ENCODE measurements around the gene GSG1L. TPM values are rescaled to one million over a fixed set of nuclear protein-coding genes. Genes with fewer than 3 reads are reported as not detected.

The GSG1L gene
- polyA plus RNA-seq, 4 donors = 0.09 to 0.22 TPM; not detected in 2

- Histone ChIP-seq H3K4me3 (ENCODE audit: low read depth in 1 of 3, low read length in 3 of 3) (no peak overlapping the region), H3K4me1 (ENCODE audit: control insufficient read depth in 3 of 3, insufficient read depth in 2 of 3, low read depth in 1 of 3, low read length in 2 of 3) (no peaks in the 10 kb centered on the region), H3K27ac (ENCODE audit: low read depth in 1 of 3, low read length in 2 of 3) (no peak overlapping the region), H3K36me3 (ENCODE audit: control insufficient read depth in 3 of 3, insufficient read depth in 2 of 3, low read depth in 1 of 3, low read length in 3 of 3) (no peaks in the 10 kb centered on the region), H3K9me3 (ENCODE audit: control insufficient read depth in 2 of 2, insufficient read depth in 1 of 2, low read depth in 1 of 2, low read length in 1 of 2) (peaks cover 0 to under 1% of the 10 kb centered on the region in 2 donors), H3K27me3 (ENCODE audit: control insufficient read depth in 3 of 3, insufficient read depth in 3 of 3, low read length in 3 of 3) (peaks cover 0 to 3% (median 0%) of the 10 kb centered on the region in 3 donors)
- DNase-seq = no peak
- no peak for FAIRE-seq
- WGBS, 3 donors = 77 to 84% (median 80%) methylated on average over 9 of the region's 9 CpGs
Observed at GRCh38 chr16:27824786-27825185, 238.7 kb downstream of the GSG1L start.

DNA sequence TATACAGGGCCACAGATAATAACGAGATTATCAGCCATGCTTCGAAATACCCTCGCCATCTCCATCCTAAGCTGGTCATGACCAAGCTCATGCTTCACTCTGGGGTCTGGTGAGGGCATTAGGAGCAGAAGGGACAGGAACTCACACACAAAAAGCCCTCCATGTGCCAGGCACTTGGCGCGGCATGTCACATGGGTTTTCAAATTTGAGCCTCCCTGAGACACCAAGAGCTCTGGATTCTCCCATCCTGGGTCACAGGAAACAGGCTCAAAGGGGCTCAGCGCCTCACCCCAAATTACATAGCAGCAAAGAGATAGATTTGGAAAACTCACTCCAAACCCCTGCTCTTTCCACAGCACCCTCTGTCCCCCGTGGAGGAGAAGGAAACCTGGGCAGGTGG lies 239.5 kb downstream of the GSG1L start:
- H3K27ac ChIP-seq (ENCODE audit: low read depth in 1 of 3, low read length in 2 of 3) = no peak overlapping the region
- 72 to 85% (median 80%) methylated on average over 7 of the region's 7 CpGs for WGBS, 3 donors
- no peak overlapping the region for H3K4me3 ChIP-seq (ENCODE audit: low read depth in 1 of 3, low read length in 3 of 3)
- no peaks in the 10 kb centered on the region for H3K9me3 ChIP-seq (ENCODE audit: control insufficient read depth in 2 of 2, insufficient read depth in 1 of 2, low read depth in 1 of 2, low read length in 1 of 2)
- H3K27me3 ChIP-seq (ENCODE audit: control insufficient read depth in 3 of 3, insufficient read depth in 3 of 3, low read length in 3 of 3) = peaks cover 0 to 3% (median 0%) of the 10 kb centered on the region in 3 donors
- DNase-seq = no peak
- no peaks in the 10 kb centered on the region for H3K36me3 ChIP-seq (ENCODE audit: control insufficient read depth in 3 of 3, insufficient read depth in 2 of 3, low read depth in 1 of 3, low read length in 3 of 3)
- H3K4me1 ChIP-seq (ENCODE audit: control insufficient read depth in 3 of 3, insufficient read depth in 2 of 3, low read depth in 1 of 3, low read length in 2 of 3) = no peaks in the 10 kb centered on the region
- no peak for FAIRE-seq

DNA sequence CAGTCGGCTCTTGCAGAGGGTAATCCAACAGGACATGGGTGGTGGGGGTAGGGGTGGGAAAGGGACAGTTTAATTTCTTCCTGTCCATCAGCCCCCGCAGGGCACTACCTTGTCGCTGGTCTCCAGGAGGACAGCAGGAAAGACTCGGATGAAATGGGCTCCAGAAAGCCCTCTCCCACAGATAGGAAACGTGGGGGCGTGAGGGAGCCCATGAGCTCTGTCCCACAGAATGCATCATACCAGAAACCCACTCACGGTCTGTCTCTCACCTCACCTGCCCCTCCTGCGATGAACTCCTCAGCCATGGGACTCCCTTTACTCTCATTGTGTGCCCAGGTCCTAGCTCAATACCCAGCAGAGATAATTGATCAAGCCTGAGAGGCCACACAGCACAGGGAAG lies 240.1 kb downstream of the GSG1L start:
- Histone ChIP-seq H3K36me3 (ENCODE audit: control insufficient read depth in 3 of 3, insufficient read depth in 2 of 3, low read depth in 1 of 3, low read length in 3 of 3) (no peaks in the 10 kb centered on the region), H3K27me3 (ENCODE audit: control insufficient read depth in 3 of 3, insufficient read depth in 3 of 3, low read length in 3 of 3) (peaks cover 0 to 3% (median 0%) of the 10 kb centered on the region in 3 donors), H3K27ac (ENCODE audit: low read depth in 1 of 3, low read length in 2 of 3) (no peak overlapping the region), H3K4me3 (ENCODE audit: low read depth in 1 of 3, low read length in 3 of 3) (no peak overlapping the region), H3K4me1 (ENCODE audit: control insufficient read depth in 3 of 3, insufficient read depth in 2 of 3, low read depth in 1 of 3, low read length in 2 of 3) (no peaks in the 10 kb centered on the region), H3K9me3 (ENCODE audit: control insufficient read depth in 2 of 2, insufficient read depth in 1 of 2, low read depth in 1 of 2, low read length in 1 of 2) (no peaks in the 10 kb centered on the region)
- FAIRE-seq (no peak), DNase-seq (no peak)
- 56 to 57% (median 57%) methylated on average over 8 of the region's 8 CpGs for WGBS, 3 donors

GRCh38 chr16:27822996-27823395 lies 240.5 kb downstream of the GSG1L start:
- Histone ChIP-seq H3K4me3 (ENCODE audit: low read depth in 1 of 3, low read length in 3 of 3) (no peak overlapping the region), H3K27me3 (ENCODE audit: control insufficient read depth in 3 of 3, insufficient read depth in 3 of 3, low read length in 3 of 3) (peaks cover 0 to 3% (median 0%) of the 10 kb centered on the region in 3 donors), H3K4me1 (ENCODE audit: control insufficient read depth in 3 of 3, insufficient read depth in 2 of 3, low read depth in 1 of 3, low read length in 2 of 3) (no peaks in the 10 kb centered on the region), H3K9me3 (ENCODE audit: control insufficient read depth in 2 of 2, insufficient read depth in 1 of 2, low read depth in 1 of 2, low read length in 1 of 2) (no peaks in the 10 kb centered on the region), H3K36me3 (ENCODE audit: control insufficient read depth in 3 of 3, insufficient read depth in 2 of 3, low read depth in 1 of 3, low read length in 3 of 3) (no peaks in the 10 kb centered on the region), H3K27ac (ENCODE audit: low read depth in 1 of 3, low read length in 2 of 3) (no peak overlapping the region)
- DNase-seq = peak in 1 of 2 donors; percentile 6
- no peak for FAIRE-seq
- 46 to 61% (median 51%) methylated on average over 11 of the region's 11 CpGs for WGBS, 3 donors

DNA sequence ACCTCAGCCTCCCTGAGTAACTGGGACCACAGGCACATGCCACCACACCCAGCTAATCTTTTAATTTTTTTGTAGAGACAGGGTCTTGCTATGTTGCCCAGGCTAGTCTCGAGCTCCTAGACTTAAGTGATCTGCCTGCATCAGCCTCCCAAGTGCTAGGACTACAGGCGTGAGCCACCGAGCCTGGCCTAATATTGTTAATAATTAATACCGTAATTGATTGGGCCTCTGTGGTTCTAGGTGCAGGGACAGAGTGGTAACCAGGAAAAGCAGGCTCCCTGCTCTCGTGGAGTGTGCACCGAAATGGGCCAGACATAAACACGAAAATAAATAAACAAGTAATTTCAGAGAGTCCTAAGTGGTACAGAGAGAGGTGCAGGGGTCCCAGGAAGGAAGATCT lies 241.0 kb downstream of the GSG1L start:
- Histone ChIP-seq H3K27ac (ENCODE audit: low read depth in 1 of 3, low read length in 2 of 3) (no peak overlapping the region), H3K4me1 (ENCODE audit: control insufficient read depth in 3 of 3, insufficient read depth in 2 of 3, low read depth in 1 of 3, low read length in 2 of 3) (no peaks in the 10 kb centered on the region), H3K27me3 (ENCODE audit: control insufficient read depth in 3 of 3, insufficient read depth in 3 of 3, low read length in 3 of 3) (peaks cover 0 to 3% (median 0%) of the 10 kb centered on the region in 3 donors), H3K9me3 (ENCODE audit: control insufficient read depth in 2 of 2, insufficient read depth in 1 of 2, low read depth in 1 of 2, low read length in 1 of 2) (no peaks in the 10 kb centered on the region), H3K36me3 (ENCODE audit: control insufficient read depth in 3 of 3, insufficient read depth in 2 of 3, low read depth in 1 of 3, low read length in 3 of 3) (no peaks in the 10 kb centered on the region), H3K4me3 (ENCODE audit: low read depth in 1 of 3, low read length in 3 of 3) (no peak overlapping the region)
- WGBS, 3 donors = 20 to 52% (median 22%) methylated on average over 7 of the region's 7 CpGs
- DNase-seq = no peak
- no peak for FAIRE-seq

- H3K9me3 ChIP-seq (ENCODE audit: control insufficient read depth in 2 of 2, insufficient read depth in 1 of 2, low read depth in 1 of 2, low read length in 1 of 2) = no peaks in the 10 kb centered on the region
- DNase-seq = no peak
- WGBS, 3 donors = 82 to 90% (median 85%) methylated on average over 10 of the region's 10 CpGs
- H3K4me3 ChIP-seq (ENCODE audit: low read depth in 1 of 3, low read length in 3 of 3) = no peak overlapping the region
- peaks cover 0 to 3% (median 0%) of the 10 kb centered on the region in 3 donors for H3K27me3 ChIP-seq (ENCODE audit: control insufficient read depth in 3 of 3, insufficient read depth in 3 of 3, low read length in 3 of 3)
- H3K4me1 ChIP-seq (ENCODE audit: control insufficient read depth in 3 of 3, insufficient read depth in 2 of 3, low read depth in 1 of 3, low read length in 2 of 3) = no peaks in the 10 kb centered on the region
- H3K27ac ChIP-seq (ENCODE audit: low read depth in 1 of 3, low read length in 2 of 3) = no peak overlapping the region
- no peak for FAIRE-seq
- no peaks in the 10 kb centered on the region for H3K36me3 ChIP-seq (ENCODE audit: control insufficient read depth in 3 of 3, insufficient read depth in 2 of 3, low read depth in 1 of 3, low read length in 3 of 3)
Observed at GRCh38 chr16:27820646-27821345, 242.7 kb downstream of the GSG1L start.

DNA sequence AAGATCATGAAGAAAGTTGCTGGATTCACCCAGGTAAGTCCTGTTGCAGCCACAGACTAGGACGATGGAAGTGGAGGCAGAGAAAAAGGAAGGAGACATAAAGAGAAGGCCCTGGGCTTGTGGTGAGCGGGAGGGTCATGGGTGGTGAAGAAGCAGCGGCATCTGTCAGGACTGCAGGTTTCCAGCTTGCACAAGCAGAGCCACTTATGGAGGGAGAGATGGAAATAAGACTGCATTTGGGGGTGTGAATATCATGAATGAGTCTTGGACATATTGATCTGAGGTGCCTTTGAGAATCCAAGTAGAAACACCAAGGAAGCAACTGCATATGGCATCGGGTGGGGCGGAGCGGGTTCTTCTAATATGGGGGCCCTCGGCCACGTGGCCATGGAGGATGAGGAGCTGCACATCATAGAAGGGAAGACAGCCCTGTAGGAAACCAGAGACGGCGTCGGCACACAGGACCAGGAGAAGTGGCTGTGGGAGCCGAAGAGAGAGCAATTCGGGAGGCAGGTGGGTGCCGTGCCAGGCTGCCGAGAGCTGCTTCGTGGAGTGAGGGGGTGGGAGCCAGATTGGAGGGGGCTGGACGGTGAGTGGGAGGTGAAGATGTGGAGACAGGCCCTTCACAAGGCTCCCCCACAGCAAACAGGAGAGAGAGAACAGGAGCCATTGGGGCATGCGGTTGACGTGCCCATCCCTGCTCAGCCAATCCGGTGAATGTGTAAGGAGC lies 243.5 kb downstream of the GSG1L start:
- Histone ChIP-seq H3K9me3 (ENCODE audit: control insufficient read depth in 2 of 2, insufficient read depth in 1 of 2, low read depth in 1 of 2, low read length in 1 of 2) (no peaks in the 10 kb centered on the region), H3K27me3 (ENCODE audit: control insufficient read depth in 3 of 3, insufficient read depth in 3 of 3, low read length in 3 of 3) (peaks cover 0 to 3% (median 0%) of the 10 kb centered on the region in 3 donors), H3K4me3 (ENCODE audit: low read depth in 1 of 3, low read length in 3 of 3) (no peak overlapping the region), H3K36me3 (ENCODE audit: control insufficient read depth in 3 of 3, insufficient read depth in 2 of 3, low read depth in 1 of 3, low read length in 3 of 3) (no peaks in the 10 kb centered on the region), H3K4me1 (ENCODE audit: control insufficient read depth in 3 of 3, insufficient read depth in 2 of 3, low read depth in 1 of 3, low read length in 2 of 3) (no peaks in the 10 kb centered on the region), H3K27ac (ENCODE audit: low read depth in 1 of 3, low read length in 2 of 3) (no peak overlapping the region)
- no peak for FAIRE-seq
- DNase-seq = no peak
- 85 to 86% (median 85%) methylated on average over 20 of the region's 20 CpGs for WGBS, 3 donors

DNA sequence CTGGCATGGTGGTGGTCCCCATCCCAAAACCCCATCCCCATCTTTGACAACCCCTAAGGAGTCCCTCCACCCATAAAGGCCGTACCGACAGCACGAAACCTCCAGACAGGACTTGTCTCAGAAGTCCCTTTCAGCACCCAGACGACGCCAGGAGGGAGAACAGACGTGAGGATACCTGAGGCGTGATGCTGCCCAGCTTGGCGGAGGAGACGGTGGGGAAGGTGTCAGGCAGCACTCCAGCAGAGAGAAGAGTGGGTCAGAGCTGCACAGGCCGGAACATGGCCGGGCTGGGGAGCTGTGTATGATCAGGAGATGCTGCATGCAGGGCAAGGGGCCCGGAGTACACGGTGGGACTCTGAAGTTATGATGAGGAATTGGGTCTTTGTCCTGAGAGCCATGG lies 244.2 kb downstream of the GSG1L start:
- no peak overlapping the region for H3K27ac ChIP-seq (ENCODE audit: low read depth in 1 of 3, low read length in 2 of 3)
- WGBS, 3 donors = 79 to 82% (median 81%) methylated on average over 13 of the region's 13 CpGs
- H3K9me3 ChIP-seq (ENCODE audit: control insufficient read depth in 2 of 2, insufficient read depth in 1 of 2, low read depth in 1 of 2, low read length in 1 of 2) = no peaks in the 10 kb centered on the region
- H3K27me3 ChIP-seq (ENCODE audit: control insufficient read depth in 3 of 3, insufficient read depth in 3 of 3, low read length in 3 of 3) = peaks cover 0 to 3% (median 0%) of the 10 kb centered on the region in 3 donors
- no peak for FAIRE-seq
- no peaks in the 10 kb centered on the region for H3K4me1 ChIP-seq (ENCODE audit: control insufficient read depth in 3 of 3, insufficient read depth in 2 of 3, low read depth in 1 of 3, low read length in 2 of 3)
- no peaks in the 10 kb centered on the region for H3K36me3 ChIP-seq (ENCODE audit: control insufficient read depth in 3 of 3, insufficient read depth in 2 of 3, low read depth in 1 of 3, low read length in 3 of 3)
- DNase-seq = no peak
- H3K4me3 ChIP-seq (ENCODE audit: low read depth in 1 of 3, low read length in 3 of 3) = no peak overlapping the region
